GM21737 (cell line): ENCODE results near the gene ZNF615.
"Not testable (repeated sequence)": the region's sequence is repeated elsewhere in the genome, so short reads cannot be mapped to it uniquely, and the experiment has no call there.

Source experiments
- ATAC-seq: cut with Tn5 transposase; IDR thresholded peaks from one replicate; pipeline ENCODE4 v1.9.1; 2021; ENCODE audit warnings: mild to moderate bottlenecking, moderate library complexity; ENCODE audit not compliant: unreplicated experiment

ZNF615 gene

DNA sequence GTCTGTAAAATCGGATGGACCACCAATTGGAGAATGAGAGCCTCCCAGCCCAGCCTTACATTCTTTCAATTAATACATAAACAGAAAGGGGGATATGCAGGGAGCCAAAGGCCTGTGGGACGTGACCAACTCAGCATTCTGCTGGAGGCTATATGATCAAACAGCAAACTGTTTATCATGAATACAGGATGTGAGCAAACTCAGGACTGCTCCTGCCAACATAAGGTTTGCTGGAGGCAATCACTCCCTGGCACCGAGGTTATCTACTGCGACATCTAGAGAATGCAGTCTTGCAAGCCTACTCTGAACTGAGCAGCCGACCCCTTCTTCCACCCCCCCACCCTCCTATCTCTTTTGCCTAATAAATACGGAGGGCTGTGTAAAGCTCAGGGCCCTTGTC is 27.1 kb downstream of the ZNF615 start:
- ATAC-seq: not testable (repeated sequence)

DNA sequence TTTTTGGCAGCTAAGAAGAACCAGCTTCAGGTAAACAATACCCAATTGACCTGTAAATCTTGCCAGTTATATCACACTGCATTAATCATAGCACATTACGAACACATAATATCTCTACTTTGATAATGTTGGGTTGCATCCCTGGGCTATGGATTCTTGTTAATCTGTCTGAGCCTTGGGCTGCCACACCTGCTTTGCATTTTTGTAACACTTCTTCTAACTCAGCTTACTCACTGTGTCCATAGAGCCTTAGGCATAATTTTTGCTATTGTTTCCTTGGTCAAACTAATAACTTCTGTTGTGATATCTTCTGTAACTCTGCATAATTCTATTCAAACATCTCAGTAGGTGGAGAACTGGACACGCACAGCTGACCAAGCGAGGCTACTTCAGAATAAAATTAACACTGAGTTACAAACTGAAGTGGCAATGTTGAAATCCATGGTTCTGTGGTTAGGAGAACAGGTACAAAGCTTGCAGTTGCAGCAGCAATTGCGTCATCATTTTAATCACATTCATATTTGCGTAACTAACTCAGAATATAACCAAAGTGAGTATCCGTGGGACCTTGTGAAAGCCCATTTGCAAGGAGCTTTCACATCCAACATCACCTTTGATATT is 27.8 kb downstream of the ZNF615 start:
- no peak for ATAC-seq

DNA sequence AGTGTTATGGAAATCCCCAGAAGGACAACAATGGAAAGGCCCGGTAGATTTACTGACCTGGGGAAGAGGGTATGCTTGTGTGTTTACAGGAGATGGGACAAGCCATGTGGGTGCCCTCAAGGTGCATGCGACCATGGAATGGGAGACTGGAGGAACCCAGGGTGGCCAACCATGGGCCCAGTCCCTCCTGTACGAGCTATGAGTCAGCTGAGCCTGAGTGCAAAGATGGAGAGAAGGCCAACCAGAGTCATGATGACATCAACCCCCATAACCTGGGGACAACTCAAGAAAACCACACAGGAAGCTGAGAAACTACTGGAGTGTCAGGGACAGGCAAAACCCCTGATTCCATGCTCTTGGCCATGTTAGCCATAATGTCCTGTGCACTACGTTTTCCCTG is 29.1 kb downstream of the ZNF615 start:
- no peak for ATAC-seq

DNA sequence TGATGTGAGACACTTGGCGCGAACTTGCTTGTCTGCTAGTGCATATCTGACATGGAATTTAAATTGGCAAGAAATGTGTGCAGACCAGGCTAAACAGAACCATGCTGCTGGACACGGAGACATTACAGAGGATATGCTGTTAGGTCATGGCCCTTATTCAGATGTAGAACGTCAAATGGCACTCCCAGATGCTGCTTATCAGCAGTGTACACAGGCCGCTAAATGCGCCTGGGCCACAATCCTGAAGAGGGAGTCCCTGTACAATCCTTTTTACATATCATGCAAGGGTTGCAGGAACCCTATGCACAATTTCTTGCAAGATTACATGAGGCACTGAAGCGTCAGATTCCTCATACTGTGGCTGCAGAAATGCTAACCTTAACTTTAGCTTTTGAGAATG is 30.7 kb downstream of the ZNF615 start:
- ATAC-seq: no peak

DNA sequence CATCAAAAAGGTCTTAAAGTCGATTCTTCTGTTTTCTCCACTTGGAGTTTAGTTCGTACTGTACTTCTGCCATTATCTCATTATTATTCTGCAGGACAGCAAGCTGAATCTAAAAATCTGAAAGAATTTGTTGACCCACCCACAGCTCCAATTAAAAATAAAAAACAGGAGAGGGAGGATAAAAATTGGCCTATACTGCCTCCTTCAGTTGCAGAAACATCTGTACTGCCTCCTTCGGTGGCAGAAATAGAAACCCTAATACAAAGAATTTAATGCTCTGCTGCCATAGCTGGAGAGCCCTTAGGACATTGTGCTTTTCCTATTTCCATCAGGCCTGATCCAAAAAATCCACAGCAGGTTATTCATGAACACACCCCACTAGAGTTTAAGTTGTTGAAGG is 31.2 kb downstream of the ZNF615 start:
- ATAC-seq: no peak

DNA sequence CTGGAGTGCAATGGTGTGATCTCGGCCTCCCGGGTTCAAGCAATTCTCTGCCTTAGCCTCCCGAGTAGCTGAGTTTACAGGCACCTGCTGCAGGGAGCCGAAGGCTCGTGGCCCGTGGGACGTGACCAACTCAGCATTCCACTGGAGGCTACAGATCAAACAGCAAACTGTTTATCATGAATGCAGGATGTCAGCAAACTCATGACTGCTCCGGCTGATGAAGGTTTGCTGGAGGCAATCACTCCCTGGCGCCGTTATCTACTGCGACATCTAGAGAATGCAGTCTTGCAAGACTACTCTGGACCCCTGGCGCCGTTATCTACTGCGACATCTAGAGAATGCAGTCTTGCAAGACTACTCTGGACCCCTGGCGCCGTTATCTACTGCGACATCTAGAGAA is 32.2 kb downstream of the ZNF615 start:
- not testable (repeated sequence) for ATAC-seq

DNA sequence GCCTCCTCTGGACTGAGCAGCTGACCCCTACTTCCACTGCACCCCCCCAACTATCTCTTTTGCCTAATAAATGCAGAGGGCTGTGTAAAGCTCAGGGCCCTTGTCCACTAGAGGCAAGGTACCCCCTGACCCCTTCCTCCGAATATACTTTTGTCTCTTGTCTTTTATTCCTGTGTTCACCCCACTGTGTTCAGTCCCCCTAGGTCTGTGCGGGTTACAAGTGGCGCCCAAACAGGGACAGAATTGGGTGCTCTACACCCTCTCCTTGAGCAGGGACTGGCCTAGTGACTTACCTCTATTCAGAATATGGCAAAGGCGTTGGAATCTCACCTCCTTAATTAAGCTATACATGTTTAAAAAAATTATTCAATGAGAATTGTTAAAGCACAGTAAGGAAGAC is 36.4 kb downstream of the ZNF615 start:
- ATAC-seq: no peak

DNA sequence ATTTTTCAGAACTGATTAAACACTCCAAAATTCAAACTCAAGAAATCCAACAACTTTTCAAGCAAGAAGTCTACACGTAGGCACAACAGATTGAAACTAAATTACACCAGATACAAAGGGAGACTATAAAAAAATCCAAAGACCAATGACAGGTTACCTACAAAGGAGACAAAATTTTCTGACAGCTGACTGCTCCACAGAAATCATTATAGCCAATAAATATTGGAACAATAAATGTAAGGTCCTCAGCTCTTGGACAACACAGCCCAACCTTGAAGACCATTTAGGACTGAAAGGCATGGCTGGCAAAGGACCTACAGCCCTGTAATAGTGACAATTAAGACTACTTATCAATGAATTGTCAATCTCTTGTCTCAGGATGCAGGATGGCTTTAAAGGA is 37.3 kb downstream of the ZNF615 start:
- ATAC-seq: no peak

DNA sequence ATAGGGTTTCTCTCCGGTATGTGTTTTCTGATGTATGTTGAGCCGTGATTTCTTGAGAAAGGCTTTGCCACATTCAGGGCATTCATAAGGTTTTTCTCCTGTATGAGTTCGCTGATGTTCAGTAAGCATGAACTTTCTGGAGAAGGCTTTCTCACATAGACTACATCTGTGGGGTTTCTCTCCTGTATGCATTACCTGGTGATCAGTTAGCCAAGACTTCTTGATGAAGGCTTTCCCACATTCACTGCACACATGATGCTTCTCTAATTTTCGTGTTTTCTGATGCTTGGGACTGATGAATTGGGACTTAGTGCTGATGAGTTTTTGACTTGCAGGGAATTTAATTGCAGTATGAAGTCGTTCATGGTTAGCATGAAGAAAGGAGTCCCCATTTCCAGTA is 42.4 kb downstream of the ZNF615 start:
- no peak for ATAC-seq

DNA sequence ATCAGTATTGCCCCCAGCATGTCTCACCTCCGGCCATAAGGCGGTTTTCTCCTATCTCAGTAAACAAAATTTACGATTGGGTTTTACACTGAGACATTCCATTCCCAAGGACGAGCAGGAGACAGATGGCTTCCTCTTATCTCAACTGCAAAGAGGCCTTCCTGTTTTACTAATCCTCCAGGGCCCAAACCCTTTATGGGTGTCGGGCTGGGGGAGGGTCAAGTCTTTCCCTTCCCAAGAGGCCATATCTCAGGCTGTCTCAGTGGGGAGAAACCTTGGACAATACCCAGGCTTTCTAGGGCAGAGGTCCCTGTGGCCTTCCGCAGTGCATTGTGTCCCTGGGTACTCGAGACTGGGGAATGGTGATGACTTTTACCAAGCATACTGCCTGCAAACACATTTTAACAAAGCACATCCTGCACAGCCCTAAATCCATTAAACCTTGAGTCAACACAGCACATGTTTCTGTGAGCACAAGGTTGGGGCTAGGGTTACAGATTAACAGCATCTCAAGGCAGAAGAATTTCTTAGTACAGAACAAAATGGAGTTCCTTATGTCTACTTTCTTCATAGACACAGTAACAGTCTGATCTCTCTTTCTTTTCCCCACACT is 47.3 kb downstream of the ZNF615 start:
- not testable (repeated sequence) for ATAC-seq

DNA sequence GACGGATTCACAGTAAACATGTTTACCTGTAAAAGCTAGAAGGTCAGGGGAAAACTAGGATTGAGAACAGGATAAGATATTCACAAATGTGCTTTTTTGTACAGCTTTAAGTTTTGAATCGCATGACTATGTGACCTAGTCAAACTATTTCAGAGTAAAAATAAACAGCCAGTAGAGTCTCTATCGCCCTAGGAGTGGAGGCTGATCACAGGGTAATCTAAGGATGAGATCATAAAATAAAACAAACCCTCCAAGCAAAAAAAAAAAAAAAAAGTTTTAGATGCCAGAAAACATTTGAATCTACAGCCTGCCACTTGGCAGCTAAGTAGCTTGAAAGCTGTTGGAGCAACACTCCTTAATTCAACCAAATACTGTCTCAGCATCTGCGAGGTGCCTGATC is 48.2 kb downstream of the ZNF615 start:
- no peak for ATAC-seq

DNA sequence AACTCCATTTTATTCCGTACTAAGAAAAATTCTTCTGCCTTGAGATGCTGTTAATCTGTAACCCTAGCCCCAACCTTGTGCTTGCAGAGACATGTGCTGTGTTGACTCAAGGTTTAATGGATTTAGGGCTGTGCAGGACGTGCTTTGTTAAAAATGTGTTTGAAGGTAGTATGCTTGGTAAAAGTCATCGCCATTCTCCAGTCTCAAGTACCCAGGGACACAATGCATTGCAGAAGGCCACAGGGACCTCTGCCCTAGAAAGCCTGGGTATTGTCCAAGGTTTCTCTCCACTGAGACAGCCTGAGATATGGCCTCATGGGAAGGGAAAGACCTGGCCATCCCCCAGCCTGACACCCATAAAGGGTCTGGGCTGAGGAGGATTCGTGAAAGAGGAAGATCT is 50.2 kb downstream of the ZNF615 start:
- ATAC-seq: not testable (repeated sequence)

DNA sequence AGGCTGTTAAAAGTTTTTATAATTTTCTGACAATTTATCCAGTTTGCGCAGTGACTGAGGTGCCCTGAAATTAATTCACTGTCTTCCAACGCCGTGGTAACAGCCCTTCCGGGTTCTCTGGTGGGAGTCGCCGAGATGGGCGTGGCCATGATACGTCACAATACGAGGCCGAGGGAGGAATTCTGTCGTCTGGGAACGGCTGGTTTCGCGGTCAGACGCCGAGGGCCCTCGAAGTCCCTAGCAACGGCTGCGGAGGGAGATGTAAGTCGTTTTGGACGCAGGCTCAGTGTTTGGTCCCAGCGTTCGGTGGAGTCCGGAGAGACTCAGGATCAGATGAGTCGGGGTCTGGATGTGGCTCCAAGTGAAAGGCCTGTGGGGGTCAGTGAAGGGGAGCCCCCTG is 59.0 kb downstream of the ZNF615 start:
- no peak for ATAC-seq

DNA sequence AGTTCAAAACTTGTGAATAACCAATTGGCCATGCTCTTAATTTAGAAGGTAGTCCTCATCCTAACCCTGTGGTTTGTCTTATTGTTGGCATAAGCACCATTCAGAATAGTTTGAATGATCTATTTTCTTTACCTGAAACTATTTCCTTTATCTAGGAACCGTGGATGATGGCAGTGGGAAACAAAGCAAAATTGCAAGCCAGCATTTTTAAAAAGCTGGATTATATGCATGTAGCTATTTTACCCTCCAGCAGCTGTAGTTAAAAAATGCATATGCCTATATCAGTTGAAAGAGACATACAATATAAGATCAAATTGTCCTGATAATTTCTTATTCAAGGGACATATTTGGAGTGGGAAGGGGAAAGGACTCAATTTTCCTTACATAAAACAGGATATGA is 61.4 kb downstream of the ZNF615 start:
- no peak for ATAC-seq

DNA sequence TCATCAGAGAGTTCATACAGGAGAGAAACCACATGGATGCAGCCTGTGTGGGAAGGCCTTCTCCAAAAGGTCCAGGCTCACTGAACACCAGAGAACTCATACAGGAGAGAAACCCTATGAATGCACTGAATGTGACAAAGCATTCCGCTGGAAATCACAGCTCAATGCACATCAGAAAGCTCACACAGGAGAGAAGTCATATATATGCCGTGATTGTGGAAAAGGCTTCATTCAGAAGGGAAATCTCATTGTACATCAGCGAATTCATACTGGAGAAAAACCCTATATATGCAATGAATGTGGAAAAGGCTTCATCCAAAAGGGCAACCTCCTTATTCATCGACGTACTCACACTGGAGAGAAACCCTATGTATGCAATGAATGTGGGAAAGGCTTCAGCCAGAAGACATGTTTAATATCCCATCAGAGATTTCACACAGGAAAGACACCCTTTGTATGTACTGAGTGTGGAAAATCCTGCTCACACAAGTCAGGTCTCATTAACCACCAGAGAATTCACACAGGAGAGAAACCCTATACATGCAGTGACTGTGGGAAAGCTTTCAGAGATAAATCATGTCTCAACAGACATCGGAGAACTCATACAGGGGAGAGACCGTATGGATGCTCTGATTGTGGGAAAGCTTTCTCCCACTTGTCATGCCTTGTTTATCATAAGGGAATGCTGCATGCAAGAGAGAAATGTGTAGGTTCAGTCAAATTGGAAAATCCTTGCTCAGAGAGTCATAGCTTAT is 63.0 kb downstream of the ZNF615 start:
- no peak for ATAC-seq
